Epidermal melanocyte (primary cell): Measurements from ENCODE around the gene RYR2.

Source experiments
- DNase-seq: peaks from one replicate; pipeline ENCODE4 v3.0.0; 2011; ENCODE audit warnings: low spot score; ENCODE audit not compliant: insufficient read length

RYR2 gene

DNA sequence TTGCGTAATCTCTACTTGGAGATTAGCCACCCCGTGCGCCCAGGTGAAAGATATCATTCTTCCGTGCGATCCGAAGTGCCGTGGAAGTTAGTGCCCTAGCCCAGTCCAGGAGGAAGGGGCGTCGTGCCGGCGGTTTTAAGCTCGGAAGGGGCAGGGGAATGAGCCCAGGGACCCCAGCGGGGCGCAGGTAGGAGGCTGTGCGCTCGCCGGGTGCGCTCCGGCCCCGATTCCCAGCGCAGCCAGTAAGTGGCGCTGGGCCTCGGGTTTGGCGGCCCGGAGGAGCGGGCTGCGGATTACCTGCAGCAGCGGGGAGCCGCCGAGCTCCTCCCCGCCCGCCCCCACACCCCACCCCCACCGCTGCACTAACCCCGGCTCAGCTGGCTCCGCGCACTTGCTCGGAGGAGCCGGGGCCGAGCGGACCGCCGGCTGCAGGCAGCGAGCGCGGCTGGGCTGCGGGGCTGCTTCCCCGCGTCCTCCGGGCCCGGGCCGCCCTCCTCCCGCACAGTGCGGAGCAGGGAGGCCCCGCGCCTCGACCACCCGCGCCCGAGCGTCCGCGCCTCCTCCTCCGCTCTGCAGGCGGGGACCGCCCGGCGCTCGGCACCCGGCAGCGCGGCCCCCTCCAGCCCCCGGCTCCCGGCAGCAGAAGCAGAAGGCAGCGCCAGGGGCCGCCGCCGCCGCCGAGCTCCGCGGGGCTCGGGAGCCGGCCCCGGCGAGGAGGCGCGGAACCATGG lies at the start of gene RYR2:
RYR2 (plus strand) TSS at position 390 of the 731 bp plus-strand sequence; CDS start at position 728, 338 bp downstream.
- DNase-seq, result no peak

DNA sequence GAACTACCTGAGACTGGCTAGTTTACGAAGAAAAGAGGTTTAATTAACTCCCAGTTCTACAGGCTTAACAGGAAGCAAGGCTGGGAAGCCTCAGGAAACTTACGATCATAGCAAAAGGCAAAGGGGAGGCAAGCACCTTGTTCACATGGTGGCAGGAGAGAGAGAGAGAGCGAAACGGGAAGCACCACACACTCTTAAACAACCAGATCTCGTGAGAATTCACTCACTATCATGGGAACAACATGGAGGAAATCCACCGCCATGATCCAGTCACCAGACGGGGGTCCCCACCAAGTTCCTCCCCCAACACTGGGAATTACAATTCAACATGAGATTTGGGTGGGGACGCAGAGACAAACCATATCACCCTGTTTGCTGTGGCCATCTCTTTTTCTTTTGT lies 49.5 kb upstream of the RYR2 start:
- no peak for DNase-seq

GRCh38 chr1:236994450-236994849 lies 47.5 kb upstream of the RYR2 start:
- DNase-seq, result no peak

- no peak for DNase-seq
Observed at GRCh38 chr1:236997361-236997760, 44.6 kb upstream of the RYR2 start.

DNA sequence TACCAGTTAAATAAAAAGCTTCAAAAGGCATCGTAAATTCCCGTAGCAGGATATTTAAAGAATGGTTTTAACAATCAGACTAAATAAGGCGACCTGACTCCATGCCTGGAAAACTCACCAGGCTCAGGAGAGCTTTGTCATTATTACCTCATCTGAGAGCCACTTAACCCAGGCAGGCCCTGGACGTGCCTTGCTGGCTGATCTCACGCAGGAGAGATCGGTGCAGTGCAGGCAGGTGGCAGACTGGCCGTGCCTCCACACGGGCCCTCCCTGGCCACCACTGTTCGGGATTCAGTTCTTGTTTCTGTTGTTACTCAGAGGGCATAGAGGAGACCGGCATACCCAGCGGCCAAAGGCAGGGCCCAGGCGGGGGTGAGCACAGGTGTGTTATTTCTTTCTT lies 44.1 kb upstream of the RYR2 start:
- DNase-seq, result no peak

GRCh38 chr1:236998546-236998945 lies 43.4 kb upstream of the RYR2 start:
- DNase-seq, result no peak

- DNase-seq, result no peak
Observed at GRCh38 chr1:237000191-237000590, 41.8 kb upstream of the RYR2 start.

GRCh38 chr1:237003516-237003915 lies 38.5 kb upstream of the RYR2 start:
- no peak for DNase-seq

DNA sequence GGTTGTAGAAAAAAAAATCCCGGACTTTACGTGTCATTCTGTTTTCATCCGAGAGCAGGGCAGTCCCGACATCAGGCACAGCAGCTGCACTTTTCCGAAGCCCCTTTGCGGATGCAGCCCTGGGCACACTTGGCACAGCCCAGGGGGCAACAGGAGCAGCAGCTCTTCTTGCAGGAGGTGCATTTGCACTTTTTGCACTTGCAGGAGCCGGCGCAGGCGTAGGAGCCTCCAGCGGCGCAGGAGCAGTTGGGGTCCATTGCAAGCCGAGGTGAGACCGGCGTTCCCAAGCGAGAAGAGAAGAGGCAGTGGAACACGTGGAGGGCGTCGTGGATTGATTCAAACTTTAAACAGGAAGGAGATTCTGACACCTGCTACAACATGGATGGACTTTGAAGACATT lies 37.9 kb upstream of the RYR2 start, which contains the start of gene MT1HL1:
MT1HL1 (minus strand) TSS at position 326 of the 400 bp plus-strand sequence; CDS start at position 257, 69 bp downstream.
- DNase-seq, result no peak

GRCh38 chr1:237005674-237006073 lies 36.3 kb upstream of the RYR2 start:
- no peak for DNase-seq

DNA sequence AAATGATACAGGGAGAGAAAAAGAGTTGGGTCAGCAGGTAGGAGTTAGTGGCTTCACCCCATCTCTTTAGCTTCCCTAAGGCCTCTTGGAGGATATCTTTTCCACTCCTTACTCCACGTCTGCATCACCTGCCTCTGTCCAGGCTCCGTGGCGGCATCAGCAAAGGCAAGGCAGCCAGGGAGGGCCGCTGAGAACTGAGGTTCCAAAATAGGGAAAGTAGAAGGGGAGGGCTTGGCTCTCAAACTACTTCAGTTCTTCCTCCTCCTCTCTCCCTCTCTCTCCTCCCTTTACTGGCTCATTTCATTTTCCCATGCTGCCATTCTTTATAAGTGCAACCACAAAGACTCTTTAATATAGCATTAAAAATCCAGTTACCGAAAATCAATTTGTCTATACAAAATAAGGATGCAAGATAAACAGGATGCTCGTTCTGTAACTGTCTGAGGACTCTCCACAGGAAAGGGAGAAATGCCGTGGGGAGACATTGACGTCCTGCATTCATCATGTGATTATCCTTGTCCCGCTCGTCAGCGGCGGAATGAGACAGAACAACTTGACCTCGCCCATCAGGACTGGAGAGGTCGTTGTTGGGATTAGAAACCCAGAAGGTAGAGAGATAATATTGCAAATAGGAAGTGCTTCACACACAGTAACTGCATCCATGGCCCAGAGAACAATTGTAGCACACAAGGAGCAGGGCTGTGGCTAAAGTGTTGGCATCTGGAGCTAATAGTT lies 34.7 kb upstream of the RYR2 start:
- DNase-seq, result no peak

DNA sequence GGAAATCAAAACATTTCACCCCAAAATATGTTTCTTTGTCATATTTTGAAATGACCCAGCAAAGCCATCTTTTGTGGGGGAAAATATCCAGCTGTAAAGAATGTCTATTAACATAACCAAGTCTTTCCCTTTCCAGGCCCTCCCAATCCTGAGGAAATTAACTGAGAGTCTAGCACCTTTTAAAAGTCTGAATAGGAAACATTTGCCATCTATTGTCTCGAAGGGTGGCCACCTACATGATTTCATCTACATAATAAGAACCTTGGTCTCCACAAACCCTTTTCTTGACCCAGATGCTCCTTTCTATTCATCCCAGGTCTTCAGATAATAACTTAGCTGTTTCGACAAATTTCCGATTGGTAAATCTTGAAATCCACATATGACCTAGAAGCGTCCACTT lies 32.4 kb upstream of the RYR2 start:
- no peak for DNase-seq

GRCh38 chr1:237011432-237011831 lies 30.6 kb upstream of the RYR2 start:
- DNase-seq, result no peak

DNA sequence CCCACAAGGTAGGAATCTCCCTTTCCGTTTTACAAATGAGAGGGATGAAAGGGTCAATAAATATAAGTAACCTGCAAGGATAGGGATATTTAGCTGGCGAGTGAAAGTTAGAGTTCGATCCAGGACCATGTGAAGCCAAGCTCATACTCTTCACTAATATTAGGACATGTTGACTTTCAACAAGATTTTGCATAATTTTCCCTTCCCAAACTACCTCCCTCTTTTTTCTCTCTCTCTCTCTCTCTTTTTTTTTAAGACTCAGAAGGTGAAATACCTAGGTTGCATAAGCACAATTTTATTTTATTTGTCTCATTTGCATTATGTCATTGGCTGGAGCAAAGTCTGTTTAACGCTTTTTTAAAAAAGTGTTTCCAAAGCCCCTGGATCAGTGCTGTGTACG lies 29.6 kb upstream of the RYR2 start:
- DNase-seq, result no peak

DNA sequence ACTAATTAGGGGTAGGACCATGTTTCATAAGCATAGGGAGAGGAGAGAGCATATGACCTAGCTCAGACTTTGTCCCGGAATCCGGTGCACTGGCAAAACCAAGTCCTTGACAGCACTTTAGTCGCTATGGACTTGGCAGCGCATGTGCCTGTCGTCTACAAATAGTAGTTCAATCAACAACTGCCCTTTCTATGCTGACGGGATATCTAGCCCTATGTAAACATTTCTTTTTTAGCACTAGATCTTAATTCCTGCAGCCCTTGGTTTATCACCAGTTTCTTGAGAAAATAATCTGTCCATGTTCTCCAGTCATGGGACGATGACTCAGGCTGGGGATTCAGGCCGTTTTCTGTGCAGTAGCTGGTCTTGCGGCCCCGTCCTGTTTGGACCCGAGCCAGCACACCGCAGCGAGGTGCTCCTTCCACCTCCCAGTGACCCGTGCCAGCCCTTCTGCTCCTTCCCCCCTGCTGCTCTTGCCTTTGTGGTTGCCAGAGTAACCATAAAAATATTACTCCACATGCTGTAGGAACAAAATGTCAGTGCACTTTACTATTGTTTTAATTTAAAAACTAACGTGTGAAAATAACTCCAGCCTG lies 29.1 kb upstream of the RYR2 start:
- DNase-seq, result no peak

- no peak for DNase-seq
Observed at GRCh38 chr1:237013608-237014007, 28.4 kb upstream of the RYR2 start.

GRCh38 chr1:237016626-237017025 lies 25.4 kb upstream of the RYR2 start:
- DNase-seq, result no peak

DNA sequence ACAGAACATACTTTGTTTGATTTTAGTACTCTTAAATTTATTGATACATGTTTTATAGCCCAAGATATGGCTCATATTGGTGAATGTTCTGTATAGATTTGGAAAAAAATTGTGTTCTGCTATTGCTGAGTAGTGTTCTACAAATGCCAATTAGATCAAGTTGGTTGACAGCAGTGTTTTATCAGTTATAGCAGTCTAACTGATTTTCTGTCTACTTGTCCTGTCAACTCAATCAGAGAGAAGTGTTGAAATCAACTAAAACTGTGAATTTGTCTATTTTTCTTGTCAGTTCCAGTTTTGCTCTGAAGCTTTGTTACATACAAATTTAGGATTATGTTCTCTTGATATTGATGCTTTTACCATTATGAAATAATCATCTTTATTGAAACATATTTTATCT lies 23.1 kb upstream of the RYR2 start:
- no peak for DNase-seq

DNA sequence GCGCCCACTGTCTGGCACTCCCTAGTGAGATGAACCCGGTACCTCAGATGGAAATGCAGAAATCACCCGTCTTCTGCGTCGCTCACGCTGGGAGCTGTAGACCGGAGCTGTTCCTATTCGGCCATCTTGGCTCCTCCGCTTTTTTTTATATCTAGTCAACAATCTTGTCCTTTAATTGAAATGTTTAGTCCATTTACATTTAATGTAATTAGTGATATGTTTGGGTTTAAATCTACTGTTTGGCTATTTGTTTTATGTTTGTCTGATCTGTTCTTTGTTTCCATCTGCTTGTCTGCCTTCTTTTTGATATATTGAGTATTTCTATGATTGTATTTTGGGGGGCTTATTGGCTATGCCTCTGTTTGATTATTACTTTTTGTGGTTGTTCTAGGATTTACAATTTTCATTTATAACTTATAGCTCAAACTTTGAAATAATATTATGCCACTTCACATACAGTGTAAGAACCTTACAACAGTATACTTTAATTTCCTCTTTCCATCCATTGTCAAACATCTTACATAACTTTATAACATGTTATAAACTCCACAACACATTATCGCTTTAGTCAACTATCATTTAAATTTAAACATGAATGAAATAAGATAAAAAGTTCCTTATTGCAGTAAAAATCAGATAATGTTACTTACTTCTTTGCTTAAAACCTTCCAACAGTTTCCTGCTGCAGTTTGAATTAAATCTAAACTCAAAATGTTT lies 16.5 kb upstream of the RYR2 start:
- DNase-seq, result no peak

- DNase-seq, result no peak
Observed at GRCh38 chr1:237029240-237029639, 12.7 kb upstream of the RYR2 start.

DNA sequence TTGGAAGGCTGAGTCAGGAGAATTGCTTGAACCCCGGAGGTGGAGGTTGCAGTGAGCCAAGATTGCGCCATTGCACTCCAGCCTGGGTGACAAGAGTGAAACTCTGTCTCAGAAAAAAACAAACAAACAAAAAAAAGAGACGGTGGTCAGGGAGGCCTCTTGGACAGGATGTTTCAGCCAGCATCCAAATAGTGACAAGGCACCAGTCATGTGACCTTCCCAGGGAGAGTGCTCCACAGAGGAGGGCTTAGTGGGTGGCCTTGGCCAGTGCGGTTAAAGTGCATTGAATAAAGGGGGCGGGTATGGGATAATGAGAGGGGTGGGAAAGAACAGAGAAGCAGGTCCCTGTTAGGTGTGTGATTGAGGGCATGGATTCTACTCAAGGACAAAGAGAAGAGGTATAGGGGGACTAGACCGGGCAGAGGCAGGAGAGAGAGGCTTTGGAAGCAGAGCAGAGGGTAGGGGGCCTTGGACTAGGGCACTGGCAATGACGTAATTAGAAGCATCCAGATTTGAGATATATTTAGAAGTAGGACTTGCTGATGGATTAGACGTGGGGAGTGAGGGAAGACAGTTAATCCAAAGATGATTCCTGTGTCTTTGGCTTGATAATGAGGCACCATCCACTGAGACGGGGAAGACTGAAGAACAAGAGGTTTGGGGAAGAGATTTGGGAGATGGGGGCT lies 12.0 kb upstream of the RYR2 start:
- DNase-seq, result no peak
